ENCODE results near the gene MCL1.

DNA sequence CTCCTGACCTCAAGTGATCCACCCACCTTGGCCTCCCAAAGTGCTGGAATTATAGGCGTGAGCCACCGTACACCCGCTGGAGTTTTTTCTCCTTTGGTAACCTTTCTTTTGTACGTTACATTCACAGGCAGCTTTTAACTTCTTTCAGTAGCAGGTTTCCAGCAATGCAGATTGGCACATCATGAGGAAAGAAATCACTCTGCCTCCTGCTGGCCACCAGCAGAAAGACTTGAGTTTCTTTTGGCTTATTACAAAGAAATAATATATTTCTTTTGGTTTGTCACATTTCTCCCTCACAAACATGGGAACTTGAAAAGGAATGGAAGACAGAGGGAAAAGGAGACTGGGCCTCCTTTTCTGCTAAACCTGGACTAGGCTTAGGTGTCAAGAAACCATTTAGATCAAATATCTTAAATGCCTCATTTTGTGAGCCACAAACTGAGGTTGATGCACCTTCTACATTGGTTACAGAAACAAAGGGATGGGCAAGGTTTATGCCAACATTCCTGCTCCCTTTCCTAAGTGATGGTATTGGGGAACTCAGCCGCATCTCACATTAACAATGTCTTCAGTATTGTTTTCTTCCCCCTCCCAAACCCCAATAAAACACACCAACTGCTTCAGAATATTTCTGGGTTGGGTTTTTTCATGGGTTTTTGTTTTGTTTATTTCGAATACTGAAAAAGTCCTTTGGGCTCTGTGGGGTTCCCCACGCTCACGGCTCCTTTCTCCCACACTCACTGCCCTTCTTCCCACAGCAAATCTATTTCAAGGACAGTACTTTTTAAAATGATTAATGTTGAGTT, 42.3 kb upstream of the MCL1 start:
- TF ChIP-seq CTCF (IDR thresholded peaks at IDR 0.05; ENCODE audit: low read depth, low read length) (peak; percentile 89), EZH2phosphoT487 (IDR thresholded peaks at IDR 0.05; ENCODE audit: low read depth) (no peak)
